DMS153 treated with DMSO at 0.1 percent for 48 hours (cell line): ENCODE data around the gene TAF1.
"Not testable (repeated sequence)": the region's sequence is repeated elsewhere in the genome, so short reads cannot be mapped to it uniquely, and the experiment has no call there.

Experiments used
- DNase-seq: peaks from one replicate; lab custom pipeline; 2025; ENCODE audit not compliant: unreplicated experiment; lab: John Stamatoyannopoulos, UW

Gene TAF1

DNA sequence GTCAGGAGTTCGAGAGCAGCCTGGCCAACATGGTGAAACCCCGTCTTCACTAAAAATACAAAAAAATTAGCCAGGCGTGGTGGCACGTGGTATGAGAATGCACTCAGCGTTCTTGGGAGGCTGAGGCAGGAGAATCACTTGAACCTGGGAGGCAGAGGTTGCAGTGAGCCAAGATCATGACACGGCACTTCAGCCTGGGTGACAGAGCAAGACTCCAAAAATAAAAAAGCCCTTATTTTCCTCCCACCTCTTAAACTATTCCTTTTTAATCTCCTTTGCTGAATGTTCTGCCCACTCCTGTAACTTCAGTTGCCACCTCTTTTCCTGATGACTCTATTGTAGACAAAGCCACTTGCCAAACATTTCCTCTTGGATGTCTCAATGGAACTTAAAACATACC lies 72.6 kb downstream of the TAF1 start:
- no peak for DNase-seq

DNA sequence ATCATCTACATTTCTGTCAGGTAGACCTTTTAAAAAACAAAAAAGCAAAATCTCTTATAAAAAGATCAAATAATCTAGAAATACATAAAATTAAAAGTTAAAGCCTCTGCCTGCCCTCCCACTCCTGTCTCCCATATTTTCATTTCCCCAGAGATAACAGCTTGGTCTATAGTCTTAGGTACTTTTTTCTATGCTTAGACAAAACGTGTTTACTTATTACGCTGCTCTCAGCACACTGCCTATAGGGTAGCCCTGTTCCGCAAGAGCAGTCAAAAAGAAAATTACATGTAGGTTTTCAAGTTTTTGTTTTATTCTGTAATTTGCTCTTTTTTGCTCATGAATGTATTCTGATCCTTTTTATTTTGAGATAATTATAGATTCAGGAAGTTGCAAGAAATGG lies 73.3 kb downstream of the TAF1 start:
- no peak for DNase-seq

DNA sequence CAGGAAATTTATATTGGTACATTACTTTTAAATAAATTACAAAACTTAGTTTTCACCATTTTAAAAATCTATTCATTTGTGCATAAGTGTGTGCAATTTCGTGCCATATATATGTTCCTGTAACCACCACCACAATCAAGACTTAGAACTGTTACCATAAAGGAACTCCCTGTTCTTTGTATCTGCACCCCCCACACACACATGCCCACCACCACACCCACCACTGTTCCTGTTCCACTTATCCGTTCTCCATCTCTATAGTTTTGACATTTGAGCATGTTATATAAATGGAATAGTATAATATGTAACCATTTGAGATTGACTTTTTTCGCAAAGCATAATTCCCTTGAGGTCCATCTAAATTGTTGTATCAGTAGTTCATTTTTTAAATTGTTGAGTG lies 73.7 kb downstream of the TAF1 start:
- no peak for DNase-seq

DNA sequence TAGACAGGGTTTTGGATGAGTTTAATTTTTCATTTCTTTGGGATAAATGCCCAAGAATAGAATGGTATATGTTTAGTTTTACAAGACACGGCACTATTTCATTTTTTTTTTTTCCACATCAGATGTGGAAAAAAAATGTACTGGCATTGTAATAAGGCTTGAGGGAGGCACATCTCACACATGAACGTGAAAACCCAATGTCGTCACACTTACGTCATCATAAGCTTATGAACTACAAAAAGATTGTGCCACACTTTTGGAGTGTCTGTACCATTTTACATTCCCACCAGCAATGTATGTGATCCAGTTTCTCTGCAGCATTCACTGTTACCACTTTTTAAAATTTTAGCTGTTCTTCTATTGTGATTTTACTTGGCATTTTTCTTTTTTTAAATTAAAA lies 74.2 kb downstream of the TAF1 start:
- DNase-seq, result no peak

DNA sequence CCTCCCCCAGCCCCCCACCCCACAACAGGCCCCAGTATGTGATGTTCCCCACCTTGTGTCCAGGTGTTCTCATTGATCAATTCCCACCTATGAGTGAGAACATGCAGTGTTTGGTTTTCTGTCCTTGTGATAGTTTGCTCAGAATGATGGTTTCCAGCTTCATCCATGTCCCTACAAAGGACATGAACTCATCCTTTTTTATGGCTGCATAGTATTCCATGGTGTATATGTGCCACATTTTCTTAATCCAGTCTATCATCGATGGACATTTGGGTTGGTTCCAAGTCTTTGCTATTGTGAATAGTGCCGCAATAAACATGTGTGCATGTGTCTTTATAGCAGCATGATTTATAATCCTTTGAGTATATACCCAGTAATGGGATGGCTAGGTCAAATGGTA lies 75.7 kb downstream of the TAF1 start:
- not testable (repeated sequence) for DNase-seq

DNA sequence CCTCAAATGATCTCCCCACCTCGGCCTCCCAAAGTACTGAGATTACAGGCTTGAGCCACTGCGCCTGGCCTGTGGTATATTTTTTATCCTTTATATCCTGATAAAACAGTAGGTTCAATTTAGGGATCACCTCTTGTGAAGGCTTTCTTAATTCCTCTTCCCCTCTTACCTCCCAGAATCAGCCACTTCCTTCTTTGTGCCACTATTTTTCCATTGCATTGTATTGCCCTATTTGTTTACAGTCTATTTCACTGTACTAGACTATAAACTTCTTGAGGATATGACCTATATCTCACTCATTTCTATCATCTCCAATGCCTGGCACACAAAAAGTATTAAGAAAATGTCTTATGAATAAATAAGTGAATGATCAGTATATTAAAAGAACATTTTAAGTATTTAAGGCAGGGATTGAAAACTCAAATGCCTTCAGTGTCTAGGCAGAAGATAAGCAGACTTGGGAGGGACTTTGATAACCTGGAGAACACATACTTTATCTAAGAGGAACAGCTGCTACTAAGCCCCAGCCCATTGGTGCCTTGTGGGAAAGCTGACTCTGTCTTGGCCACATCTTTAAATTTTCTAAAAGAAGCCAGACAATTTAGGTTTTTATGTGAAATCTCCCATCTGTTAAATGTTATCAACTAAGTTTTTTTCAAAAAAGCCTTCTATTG lies 84.4 kb downstream of the TAF1 start:
- no peak for DNase-seq

DNA sequence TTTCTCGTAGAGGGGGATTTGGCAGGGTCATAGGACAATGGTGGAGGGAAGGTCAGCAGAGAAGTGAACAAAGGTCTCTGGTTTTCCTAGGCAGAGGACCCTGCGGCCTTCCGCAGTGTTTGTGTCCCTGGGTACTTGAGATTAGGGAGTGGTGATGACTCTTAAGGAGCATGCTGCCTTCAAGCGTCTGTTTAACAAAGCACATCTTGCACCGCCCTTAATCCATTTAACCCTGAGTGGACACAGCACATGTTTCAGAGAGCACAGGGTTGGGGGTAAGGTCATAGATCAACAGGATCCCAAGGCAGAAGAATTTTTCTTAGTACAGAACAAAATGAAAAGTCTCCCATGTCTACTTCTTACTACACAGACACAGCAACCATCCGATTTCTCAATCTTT lies 85.4 kb downstream of the TAF1 start:
- not testable (repeated sequence) for DNase-seq

DNA sequence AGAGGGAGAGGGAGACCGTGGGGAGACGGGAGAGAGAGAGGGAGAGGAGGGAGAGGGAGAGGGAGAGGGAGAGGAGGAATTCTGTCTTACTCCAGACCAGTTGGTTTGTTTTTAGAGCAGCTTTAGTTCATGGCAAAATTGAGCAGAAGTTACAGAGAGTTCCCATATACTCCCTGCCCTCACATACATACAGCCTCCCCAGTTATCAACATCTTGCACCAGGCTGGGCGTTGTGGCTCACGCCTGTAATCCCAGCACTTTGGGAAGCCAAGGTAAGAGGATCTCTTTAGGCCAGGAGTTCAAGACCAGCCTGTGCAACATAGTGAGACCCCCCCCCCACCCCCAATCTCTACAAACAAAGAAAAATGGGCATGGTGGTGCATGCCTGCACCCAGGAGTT lies 86.9 kb downstream of the TAF1 start:
- no peak for DNase-seq

DNA sequence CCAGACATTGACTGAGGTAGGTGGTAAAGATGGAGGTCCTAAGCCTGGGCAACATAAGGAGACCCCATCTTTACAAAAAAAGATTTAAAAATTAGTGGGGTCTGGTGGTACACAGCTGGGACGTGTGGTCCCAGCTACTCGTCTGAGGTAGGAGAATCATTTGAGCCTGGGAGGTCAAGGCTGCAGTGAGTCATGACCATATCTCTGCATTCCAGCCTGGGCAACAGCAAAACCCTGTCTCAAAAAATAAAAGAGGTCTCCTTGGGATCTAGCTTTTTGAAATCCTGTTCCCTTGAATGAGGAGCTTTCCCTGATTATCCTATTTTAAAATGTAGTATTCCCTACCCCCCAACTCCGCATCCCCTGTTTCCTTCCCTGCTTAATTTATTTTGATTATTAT lies 88.1 kb downstream of the TAF1 start:
- DNase-seq, result no peak

DNA sequence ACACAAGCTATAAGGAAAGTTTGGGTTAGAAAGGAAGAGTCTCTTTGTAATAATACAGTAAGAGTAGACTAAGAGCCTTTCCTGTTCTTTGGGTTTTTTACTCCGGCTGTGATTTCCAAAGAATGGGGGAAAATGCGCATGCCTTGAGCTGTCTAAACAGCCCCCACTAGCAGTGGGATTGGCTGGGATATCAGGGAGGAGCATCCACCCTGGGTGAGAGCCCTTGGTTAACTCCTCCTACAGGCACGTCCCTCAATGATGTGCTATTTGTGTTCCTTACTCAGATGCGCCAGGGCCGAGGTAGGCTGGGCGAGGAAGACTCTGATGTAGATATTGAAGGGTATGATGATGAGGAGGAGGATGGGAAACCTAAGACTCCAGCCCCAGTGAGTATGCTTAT lies 92.7 kb downstream of the TAF1 start:
- DNase-seq, result no peak

DNA sequence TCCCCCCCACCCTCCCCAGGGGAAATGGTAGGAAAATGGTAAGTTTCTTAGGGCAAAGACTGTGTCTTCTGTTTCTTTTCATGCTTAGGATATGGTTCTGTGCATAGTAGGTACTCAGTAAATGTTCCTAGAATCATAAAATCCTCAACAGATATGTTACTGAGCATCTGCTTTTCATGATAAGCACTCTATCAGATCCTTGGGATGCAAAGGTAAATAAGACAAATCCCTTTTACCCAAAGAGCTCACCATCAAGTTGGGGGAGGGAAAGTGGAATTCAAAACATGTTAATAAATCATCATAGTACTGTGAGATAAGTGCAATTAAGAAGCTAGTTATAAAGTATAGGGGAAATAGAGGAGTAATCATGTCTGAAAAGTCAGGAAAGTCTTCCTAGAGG lies 98.8 kb downstream of the TAF1 start:
- DNase-seq, result no peak

DNA sequence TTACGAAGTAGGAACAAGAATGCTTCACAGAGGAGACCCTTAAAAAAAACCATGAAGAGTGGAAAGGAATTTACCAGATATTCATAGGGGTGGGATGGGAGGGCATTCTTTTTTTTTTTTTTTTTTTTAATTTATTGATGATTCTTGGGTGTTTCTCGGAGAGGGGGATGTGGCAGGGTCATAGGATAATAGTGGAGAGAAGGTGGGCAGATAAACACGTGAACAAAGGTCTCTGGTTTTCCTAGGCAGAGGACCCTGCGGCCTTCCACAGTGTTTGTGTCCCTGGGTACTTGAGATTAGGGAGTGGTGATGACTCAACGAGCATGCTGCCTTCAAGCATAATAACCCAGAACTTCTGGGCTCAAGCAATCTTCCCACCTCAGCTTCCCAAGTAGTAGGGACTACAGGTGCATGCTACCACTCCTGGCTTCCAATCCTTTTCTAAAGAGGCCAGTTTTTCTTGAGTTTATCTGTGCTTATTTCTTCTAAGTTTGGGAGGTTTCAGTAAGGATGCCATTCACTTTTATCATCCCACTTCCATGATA lies 100.9 kb downstream of the TAF1 start:
- DNase-seq, result no peak

DNA sequence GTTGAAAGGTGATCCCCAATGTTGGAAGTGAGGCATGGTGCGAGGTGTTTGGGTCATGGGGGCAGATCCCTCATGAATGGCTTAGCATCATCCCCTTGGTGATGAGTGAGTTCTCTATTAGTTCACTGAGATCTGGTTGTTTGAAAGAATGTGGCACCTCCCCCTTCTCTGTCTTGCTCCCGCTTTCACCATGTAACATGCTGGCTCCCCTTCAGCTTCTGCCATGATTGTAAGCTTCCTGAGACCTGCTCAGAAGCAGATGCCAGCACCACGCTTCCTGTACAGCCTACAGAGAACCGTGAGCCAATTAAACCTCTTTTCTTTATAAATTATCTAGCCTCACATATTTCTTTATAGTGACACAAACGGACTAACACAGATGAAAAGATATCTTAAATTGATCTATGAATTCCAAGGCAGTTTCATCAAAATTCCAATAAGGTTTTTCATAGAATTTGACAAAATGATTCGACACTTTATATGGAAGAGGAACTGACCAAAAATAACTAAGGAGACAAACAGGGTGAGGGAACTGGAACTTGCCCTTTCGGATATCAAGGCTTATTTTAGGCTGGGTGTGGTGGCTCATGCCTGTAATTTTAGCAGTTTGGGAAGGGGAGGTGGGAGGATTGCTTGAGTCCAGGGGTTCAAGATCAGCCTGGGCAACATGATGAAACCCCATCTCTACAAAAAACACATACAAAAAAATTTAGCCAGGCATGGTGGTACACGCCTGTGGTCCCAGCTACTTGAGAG lies 109.8 kb downstream of the TAF1 start:
- no peak for DNase-seq

DNA sequence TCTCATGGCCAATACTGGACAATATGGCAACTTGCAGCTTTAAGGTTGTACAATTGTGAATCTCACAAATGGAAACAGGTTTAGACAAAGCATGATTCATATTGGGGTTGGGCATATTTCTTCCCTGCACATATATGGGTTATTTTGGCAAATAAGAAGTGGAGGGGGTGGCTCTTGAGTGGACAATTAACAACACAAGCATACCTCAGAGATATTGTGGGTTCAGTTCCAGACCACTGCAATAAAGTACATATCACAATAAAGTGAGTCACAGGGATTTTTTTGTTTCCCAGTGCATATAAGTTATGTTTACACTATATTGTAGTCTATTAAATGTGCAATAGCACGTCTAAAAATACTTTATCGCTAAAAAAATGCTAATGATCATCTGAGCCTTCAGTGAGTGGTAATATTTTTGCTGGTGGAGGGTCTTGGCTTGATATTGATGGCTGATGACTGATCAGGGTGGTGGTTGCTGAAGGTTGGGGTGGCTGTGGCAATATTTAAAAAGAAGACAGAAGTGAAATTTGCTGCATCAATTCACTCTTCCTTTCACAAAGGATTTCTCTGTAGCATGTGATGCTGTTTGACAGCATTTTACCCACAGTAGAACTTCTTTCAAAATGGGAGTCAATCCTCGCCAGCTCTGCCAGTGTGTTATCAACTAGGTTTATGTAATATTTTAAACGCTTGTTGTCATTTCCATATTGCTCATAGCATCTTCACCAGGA lies 116.2 kb downstream of the TAF1 start:
- no peak for DNase-seq

DNA sequence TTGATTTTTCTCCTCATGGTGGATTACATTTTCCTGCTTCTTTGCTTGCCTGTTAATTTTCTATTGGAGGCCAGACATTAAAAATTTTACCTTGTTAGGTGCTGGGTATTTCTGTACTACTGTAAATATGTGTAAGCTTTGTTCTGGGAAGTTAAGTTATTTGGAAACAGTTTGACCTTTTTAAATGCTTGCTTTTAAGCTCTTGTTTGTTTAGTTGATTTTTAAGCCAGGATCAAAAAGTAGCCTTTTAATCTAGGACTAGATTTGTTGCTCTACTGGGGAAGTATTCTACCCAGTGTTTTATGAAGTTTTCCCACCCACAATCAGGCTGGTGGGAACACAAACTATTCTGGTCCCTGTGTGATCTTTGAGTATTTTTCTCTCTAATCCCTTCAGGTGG lies 121.7 kb downstream of the TAF1 start:
- DNase-seq, result no peak

DNA sequence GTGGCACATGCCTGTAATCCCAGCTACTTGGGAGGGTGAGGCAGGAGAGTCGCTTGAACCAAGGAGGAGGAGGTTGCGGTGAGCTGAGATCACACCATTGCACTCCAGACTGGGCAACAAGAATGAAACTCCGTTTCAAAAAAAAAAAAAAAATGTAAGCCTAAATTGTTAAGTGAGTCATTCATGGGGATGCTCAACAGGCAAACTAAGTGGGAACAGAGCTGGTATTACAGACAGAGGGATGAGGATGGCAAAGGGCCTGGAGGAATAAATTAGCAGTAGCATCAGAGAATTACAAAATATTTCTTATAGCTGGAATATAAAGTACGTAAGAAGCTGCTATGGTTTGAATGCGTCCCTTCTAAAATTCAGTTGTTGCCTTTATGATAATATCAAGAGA lies 123.4 kb downstream of the TAF1 start:
- DNase-seq, result no peak

DNA sequence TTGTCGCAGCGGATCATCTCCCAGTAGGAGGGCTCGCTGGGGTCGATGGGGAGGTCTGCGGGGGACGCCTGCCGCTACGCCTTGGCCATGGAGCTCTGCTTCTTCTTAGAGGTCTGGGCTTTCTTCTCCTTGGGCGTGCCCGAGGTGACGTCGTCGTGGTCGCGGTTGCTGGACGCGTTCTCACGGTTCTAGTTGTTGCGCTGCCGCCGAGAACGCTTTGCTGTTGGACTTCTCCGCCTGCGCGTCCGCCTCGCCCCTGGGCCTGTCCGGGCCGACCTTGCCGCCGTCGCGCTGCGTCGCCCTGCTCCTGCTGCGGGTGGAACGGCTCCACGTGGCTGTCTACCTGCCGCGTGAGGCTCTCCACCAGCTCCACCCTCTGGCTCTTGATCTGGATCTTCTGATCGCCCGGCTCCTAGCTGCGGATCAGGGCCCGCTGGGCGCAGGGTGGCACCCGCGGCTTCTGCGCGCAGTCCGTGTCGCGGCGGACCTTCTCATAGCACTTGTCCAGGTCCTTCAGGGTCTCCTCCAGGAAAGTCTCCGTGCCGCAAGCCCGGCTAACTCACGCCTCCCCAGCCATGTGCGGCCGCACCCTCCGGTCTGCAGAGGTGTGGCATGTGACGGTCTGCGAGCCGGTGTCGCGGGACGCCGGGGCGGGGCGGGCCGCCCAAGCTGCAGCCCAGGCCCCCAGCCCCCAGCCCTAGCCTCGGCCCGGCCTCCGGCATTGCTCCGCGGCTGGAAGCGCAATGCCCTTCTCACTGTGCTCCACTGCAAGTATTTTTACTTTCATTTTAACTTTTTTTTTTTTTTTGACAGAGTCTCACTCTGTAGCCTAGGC lies 126.3 kb downstream of the TAF1 start:
- no peak for DNase-seq

DNA sequence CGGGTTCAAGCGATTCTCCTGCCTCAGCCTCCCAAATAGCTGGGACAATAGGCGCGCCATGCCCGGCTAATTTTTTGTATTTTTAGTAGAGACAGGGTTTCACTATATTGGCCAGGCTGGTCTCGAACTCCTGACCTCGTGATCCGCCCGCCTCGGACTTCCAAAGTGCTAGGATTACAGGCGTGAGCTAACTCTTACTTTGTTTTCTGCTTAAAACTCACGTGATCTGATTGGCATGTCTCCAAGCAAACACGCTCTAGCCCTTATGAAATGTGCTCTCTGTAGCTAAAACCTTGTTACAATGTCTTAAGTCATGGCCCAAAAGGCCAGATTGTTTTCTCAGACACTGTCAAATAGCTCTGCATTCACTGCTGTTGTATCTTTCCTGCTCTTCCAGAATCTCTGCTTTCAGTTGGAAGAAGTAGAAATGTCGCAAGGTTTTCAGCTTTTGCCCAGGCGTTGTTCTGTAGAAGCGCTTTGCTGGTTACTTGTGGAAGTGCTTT lies 127.0 kb downstream of the TAF1 start:
- no peak for DNase-seq

DNA sequence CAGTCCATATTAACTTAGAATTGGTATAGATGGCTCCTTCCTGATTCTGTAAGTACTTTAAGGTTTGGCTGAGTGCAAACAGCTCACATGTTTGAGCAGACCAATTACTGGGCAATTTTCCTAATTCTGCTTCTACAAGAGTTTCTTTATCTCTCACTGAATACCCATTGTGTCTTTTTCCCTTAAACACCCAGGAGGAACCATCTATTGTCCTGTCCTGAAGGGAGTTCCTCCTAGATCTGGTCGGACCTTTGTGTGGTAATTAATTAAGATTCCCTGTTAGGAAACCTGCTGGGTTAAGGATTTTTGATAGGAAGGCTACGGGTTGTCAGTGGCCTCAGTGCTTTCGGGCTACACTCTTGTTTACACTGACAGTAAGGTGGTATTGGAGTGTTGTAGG lies 129.8 kb downstream of the TAF1 start:
- not testable (repeated sequence) for DNase-seq

DNA sequence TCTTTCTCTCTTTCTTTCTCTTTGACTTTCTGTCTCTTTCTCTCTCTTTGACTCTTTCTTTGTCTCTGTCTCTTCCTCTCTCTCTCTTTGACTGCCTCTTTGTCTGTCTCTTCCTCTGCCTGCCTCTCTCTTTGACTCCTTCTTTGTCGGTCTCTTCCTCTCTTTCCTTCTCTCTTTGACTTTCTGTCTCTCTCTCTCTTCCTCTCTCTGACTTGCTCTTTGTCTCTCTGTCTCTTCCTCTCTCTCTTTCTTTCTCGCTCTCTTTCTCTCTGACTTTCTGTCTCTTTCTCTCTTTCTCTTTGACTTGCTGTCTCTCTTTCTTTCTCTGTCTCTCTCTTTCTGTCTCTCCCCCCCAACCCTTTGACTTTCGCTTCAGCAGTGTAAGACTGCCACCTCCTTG lies 130.3 kb downstream of the TAF1 start:
- no peak for DNase-seq

DNA sequence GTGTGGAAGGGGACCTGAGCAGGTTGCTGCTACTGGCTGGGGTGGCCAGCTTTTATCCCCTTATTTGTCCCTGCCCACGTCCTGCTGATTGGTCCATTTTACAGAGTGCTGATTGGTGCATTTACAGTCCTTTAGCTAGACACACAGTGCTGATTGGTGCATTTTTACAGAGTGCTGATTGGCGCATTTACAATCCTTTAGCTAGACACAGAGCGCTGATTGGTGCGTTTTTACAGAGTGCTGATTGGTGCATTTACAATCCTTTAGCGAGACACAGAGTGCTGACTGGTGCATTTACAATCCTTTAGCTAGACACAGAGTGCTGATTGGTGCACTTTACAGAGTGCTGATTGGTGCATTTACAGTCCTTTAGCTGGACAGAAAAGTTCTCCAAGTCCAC lies 135.9 kb downstream of the TAF1 start:
- not testable (repeated sequence) for DNase-seq
